HepG2 (cell line): ENCODE data around the gene OSGIN1. TPM values are rescaled to one million over a fixed set of nuclear protein-coding genes. Genes with fewer than 3 reads are reported as not detected.

Source experiments
- ARID3A ChIP-seq: IDR thresholded peaks from 2 replicates; pipeline ENCODE4 v1.6.1; 2012; ENCODE audit warnings: low read depth, low read length, improper control_type of control experiment
- FOXA3 ChIP-seq: IDR thresholded peaks from 2 replicates; pipeline ENCODE4 v1.6.1; 2016; ENCODE audit warnings: missing genetic modification reagents, missing compliant biosample characterization
- GABPA ChIP-seq, 2 experiments: IDR thresholded peaks; 2 replicates each; pipeline ENCODE4 v1.6.1; 2011 to 2016; ENCODE audit warnings: low read depth in 2 of 2, low read length in 1 of 2, missing biosample characterization in 1 of 2, missing genetic modification characterization in 1 of 2
- HDAC6 ChIP-seq: fragments of 200-600 bp; sonication (generic); IDR thresholded peaks from 2 replicates; pipeline ENCODE4 v1.7.0; 2017; ENCODE audit warnings: mild to moderate bottlenecking, antibody characterized with exemption, low read length, low read depth
- HNF1B ChIP-seq: sonication (generic); formaldehyde crosslinking; IDR thresholded peaks from 2 replicates; pipeline ENCODE4 v1.5.1; 2020; ENCODE audit warnings: mild to moderate bottlenecking, moderate library complexity, missing genetic modification reagents
- KAT8 ChIP-seq: IDR thresholded peaks from 2 replicates; pipeline ENCODE4 v1.6.1; 2016; ENCODE audit warnings: missing genetic modification reagents, missing compliant biosample characterization
- KDM2A ChIP-seq: sonication (generic); formaldehyde crosslinking; IDR thresholded peaks from 2 replicates; pipeline ENCODE4 v1.4.0; 2020; ENCODE audit warnings: low read depth, missing genetic modification reagents, borderline replicate concordance
- KLF11 ChIP-seq: IDR thresholded peaks from 2 replicates; pipeline ENCODE4 v1.6.1; 2016; ENCODE audit warnings: missing compliant biosample characterization
- MBNL3 ChIP-seq: fragments of 250-450 bp; sonication (Bioruptor Pico); conservative IDR thresholded peaks from 2 replicates; pipeline ENCODE4 v1.8.0; 2022; ENCODE audit warnings: mild to moderate bottlenecking, inconsistent platforms
- TBP ChIP-seq: sonication (generic); formaldehyde crosslinking; IDR thresholded peaks from 2 replicates; pipeline ENCODE4 v1.5.0; 2020; ENCODE audit warnings: missing genetic modification reagents
- ZBTB25 ChIP-seq: IDR thresholded peaks from 2 replicates; pipeline ENCODE4 v1.6.1; 2018; ENCODE audit warnings: missing genetic modification reagents
- ZNF264 ChIP-seq: sonication (generic); formaldehyde crosslinking; IDR thresholded peaks from 2 replicates; pipeline ENCODE4 v1.4.0; 2020; ENCODE audit warnings: missing genetic modification reagents
- ZNF550 ChIP-seq: sonication (generic); formaldehyde crosslinking; IDR thresholded peaks from 2 replicates; pipeline ENCODE4 v1.4.0; 2020; ENCODE audit warnings: mild to moderate bottlenecking, missing genetic modification reagents, borderline replicate concordance
- ZSCAN21 ChIP-seq: sonication (generic); formaldehyde crosslinking; IDR thresholded peaks from 2 replicates; pipeline ENCODE4 v1.8.0; 2022; ENCODE audit warnings: mild to moderate bottlenecking, missing genetic modification reagents, moderate library complexity, borderline replicate concordance
- ZSCAN31 ChIP-seq: sonication (generic); formaldehyde crosslinking; IDR thresholded peaks from 2 replicates; pipeline ENCODE4 v1.5.0; 2020; ENCODE audit warnings: low read depth, mild to moderate bottlenecking, missing genetic modification reagents
- ZSCAN9 ChIP-seq: IDR thresholded peaks from 2 replicates; pipeline ENCODE4 v1.6.1; 2016; ENCODE audit warnings: borderline replicate concordance
- polyA plus RNA-seq, 8 experiments: library from polyadenylated mRNA; depleted of rRNA in 3 of 8; stranded (reverse) in 7 of 8; unstranded in 1 of 8; fragments of >200 nt; fragmentation: Illumina TruSeq in 4 of 8; extraction: Trizol in 4 of 8; gene quantifications; 2 replicates each; pipeline versions ENCODE4 v1.2.1 to v1.2.3, GENCODE V29; 2011 to 2016; ENCODE audit warnings: low read depth in 4 of 8, missing spikeins in 1 of 8, mixed read lengths in 1 of 8; ENCODE audit not compliant: insufficient read depth in 1 of 8
- total RNA-seq, 5 experiments: library from RNA; depleted of rRNA; stranded (reverse); fragments of >200 nt; fragmentation: Illumina TruSeq; extraction: Trizol; gene quantifications; 2 replicates each; pipeline ENCODE4 v1.2.3, GENCODE V29; 2016; ENCODE audit warnings: low read depth in 1 of 5
- TF ChIP-seq, protein P1 (sequence below): sonication (generic); formaldehyde crosslinking; IDR thresholded peaks from 2 replicates; pipeline ENCODE4 v1.4.0; 2020; ENCODE audit warnings: low read depth, missing genetic modification reagents
- TF ChIP-seq, protein P2 (sequence below): sonication (generic); formaldehyde crosslinking; IDR thresholded peaks from 2 replicates; pipeline ENCODE4 v1.4.0; 2020; ENCODE audit warnings: missing genetic modification reagents, borderline replicate concordance

OSGIN1 gene
- total and polyA plus RNA-seq, 2 of the 13 experiments (the other 11 are each of a cell fraction or from before 2014, with no cell fraction given), result 20.5 to 27.1 TPM

- TF ChIP-seq ZSCAN9, result no peak
- TF ChIP-seq ZNF264 (CRISPR knock-in tag), result no peak
- TF ChIP-seq FOXA3 (CRISPR knock-in tag), result peak; percentile 63; the same call in 1 of the 2 replicates
- TF ChIP-seq, protein P1, sequence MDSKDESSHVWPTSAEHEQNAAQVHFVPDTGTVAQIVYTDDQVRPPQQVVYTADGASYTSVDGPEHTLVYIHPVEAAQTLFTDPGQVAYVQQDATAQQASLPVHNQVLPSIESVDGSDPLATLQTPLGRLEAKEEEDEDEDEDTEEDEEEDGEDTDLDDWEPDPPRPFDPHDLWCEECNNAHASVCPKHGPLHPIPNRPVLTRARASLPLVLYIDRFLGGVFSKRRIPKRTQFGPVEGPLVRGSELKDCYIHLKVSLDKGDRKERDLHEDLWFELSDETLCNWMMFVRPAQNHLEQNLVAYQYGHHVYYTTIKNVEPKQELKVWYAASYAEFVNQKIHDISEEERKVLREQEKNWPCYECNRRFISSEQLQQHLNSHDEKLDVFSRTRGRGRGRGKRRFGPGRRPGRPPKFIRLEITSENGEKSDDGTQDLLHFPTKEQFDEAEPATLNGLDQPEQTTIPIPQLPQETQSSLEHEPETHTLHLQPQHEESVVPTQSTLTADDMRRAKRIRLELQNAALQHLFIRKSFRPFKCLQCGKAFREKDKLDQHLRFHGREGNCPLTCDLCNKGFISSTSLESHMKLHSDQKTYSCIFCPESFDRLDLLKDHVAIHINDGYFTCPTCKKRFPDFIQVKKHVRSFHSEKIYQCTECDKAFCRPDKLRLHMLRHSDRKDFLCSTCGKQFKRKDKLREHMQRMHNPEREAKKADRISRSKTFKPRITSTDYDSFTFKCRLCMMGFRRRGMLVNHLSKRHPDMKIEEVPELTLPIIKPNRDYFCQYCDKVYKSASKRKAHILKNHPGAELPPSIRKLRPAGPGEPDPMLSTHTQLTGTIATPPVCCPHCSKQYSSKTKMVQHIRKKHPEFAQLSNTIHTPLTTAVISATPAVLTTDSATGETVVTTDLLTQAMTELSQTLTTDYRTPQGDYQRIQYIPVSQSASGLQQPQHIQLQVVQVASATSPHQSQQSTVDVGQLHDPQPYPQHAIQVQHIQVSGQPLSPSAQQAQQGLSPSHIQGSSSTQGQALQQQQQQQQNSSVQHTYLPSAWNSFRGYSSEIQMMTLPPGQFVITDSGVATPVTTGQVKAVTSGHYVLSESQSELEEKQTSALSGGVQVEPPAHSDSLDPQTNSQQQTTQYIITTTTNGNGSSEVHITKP (CRISPR knock-in tag), result no peak
- no peak for TF ChIP-seq ARID3A
- no peak; the same call in 1 of the 2 replicates for TF ChIP-seq KDM2A
- TF ChIP-seq MBNL3 (CRISPR knock-in tag), result no peak
- no peak; the same call in 1 of the 2 replicates for TF ChIP-seq HNF1B (CRISPR knock-in tag)
- TF ChIP-seq ZNF550 (CRISPR knock-in tag), result no peak
- no peak for TF ChIP-seq ZSCAN31 (CRISPR knock-in tag)
- TF ChIP-seq KAT8, result no peak; the same call in 1 of the 2 replicates
- no peak for TF ChIP-seq GABPA (IDR thresholded peaks at IDR 0.05; ENCODE audit: low read depth, low read length)
- no peak for TF ChIP-seq GABPA (CRISPR knock-in tag; IDR thresholded peaks at IDR 0.05; ENCODE audit: low read depth)
- no peak for TF ChIP-seq KLF11 (CRISPR knock-in tag)
- no peak for TF ChIP-seq HDAC6
- no peak for TF ChIP-seq ZBTB25 (CRISPR knock-in tag)
- TF ChIP-seq TBP (CRISPR knock-in tag), result no peak
- TF ChIP-seq ZSCAN21 (CRISPR knock-in tag), result no peak
- TF ChIP-seq, protein P2, sequence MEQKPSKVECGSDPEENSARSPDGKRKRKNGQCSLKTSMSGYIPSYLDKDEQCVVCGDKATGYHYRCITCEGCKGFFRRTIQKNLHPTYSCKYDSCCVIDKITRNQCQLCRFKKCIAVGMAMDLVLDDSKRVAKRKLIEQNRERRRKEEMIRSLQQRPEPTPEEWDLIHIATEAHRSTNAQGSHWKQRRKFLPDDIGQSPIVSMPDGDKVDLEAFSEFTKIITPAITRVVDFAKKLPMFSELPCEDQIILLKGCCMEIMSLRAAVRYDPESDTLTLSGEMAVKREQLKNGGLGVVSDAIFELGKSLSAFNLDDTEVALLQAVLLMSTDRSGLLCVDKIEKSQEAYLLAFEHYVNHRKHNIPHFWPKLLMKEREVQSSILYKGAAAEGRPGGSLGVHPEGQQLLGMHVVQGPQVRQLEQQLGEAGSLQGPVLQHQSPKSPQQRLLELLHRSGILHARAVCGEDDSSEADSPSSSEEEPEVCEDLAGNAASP (CRISPR knock-in tag), result no peak
Observed at GRCh38 chr16:83937922-83938885, 14.8 kb upstream of the OSGIN1 start (continued).
